Choroid plexus epithelial cell (primary cell): ENCODE data around the gene THAP11.

Experiments
- DNase-seq: peaks from one replicate; pipeline ENCODE4 v3.0.0-alpha.2; 2010; ENCODE audit warnings: low read depth
- H3K4me3 ChIP-seq: 2 replicates; pipeline ENCODE4 v1.5.1; 2011; ENCODE audit warnings: low read depth, mild to moderate bottlenecking, control low read depth, low read length, moderate library complexity
- TF ChIP-seq, protein P1 (sequence below): conservative IDR thresholded peaks from 2 replicates; pipeline ENCODE4 v1.5.1; 2011; ENCODE audit warnings: low read depth, mild to moderate bottlenecking, control low read depth, inconsistent platforms, low read length, moderate library complexity

Gene THAP11

DNA sequence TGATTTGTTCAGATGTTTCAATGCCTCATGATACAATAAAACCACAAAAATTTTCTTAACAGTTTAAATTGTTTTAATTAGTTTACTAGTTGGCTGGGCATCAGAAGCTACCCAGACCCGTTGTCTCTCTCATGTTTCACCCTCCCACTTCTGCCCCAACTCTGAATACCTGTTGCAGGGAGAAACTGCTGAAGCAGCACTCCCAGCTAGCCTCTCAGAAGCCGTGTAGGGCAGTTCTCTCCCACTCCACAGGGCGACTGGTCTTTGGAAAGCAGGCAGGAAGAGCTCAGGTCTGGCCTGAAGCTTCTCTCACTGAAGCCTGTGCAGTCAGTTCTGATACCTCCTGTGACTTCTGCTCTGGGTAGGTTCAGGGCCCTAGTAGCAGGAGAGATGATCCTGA, 29.1 kb downstream of the THAP11 start:
- TF ChIP-seq, protein P1, sequence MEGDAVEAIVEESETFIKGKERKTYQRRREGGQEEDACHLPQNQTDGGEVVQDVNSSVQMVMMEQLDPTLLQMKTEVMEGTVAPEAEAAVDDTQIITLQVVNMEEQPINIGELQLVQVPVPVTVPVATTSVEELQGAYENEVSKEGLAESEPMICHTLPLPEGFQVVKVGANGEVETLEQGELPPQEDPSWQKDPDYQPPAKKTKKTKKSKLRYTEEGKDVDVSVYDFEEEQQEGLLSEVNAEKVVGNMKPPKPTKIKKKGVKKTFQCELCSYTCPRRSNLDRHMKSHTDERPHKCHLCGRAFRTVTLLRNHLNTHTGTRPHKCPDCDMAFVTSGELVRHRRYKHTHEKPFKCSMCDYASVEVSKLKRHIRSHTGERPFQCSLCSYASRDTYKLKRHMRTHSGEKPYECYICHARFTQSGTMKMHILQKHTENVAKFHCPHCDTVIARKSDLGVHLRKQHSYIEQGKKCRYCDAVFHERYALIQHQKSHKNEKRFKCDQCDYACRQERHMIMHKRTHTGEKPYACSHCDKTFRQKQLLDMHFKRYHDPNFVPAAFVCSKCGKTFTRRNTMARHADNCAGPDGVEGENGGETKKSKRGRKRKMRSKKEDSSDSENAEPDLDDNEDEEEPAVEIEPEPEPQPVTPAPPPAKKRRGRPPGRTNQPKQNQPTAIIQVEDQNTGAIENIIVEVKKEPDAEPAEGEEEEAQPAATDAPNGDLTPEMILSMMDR, result no peak
- no peak for DNase-seq
- no peak overlapping the region for H3K4me3 ChIP-seq

- DNase-seq, result no peak
- H3K4me3 ChIP-seq, result no peak overlapping the region
- TF ChIP-seq, protein P1, result no peak
Measured at GRCh38 chr16:67872131-67872630, 30.1 kb downstream of the THAP11 start.

GRCh38 chr16:67872631-67873434, 30.7 kb downstream of the THAP11 start, which contains the start of gene EDC4:
Gene EDC4 (plus strand): TSS chr16:67873052. CDS start chr16:67873262, 210 bp downstream.
- peak; percentile 81 for DNase-seq
- peak within 1 kb of the TSS; percentile 84 for H3K4me3 ChIP-seq
- TF ChIP-seq, protein P1, result no peak

- TF ChIP-seq, protein P1, result no peak
- DNase-seq, result no peak
- H3K4me3 ChIP-seq, result peak overlapping the region; percentile 84
Measured at GRCh38 chr16:67873435-67874370, 31.6 kb downstream of the THAP11 start.

- no peak for DNase-seq
- H3K4me3 ChIP-seq, result peak overlapping the region; percentile 84
- TF ChIP-seq, protein P1, result no peak
Measured at GRCh38 chr16:67874372-67874771, 32.3 kb downstream of the THAP11 start.

DNA sequence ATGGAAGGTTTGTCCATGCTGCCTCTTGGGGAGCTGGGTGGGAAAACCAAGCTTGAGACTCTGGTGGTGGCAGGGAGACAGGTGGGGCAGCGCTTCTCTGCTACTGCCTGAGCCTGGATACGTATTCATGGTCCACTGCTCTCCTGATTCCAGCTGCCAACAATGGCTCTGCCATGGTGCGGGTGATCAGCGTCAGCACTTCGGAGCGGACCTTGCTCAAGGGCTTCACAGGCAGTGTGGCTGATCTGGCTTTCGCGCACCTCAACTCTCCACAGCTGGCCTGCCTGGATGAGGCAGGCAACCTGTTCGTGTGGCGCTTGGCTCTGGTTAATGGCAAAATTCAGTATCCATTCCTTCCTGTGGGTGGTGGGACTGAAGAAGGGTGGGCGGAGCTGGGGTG, 34.9 kb downstream of the THAP11 start:
- TF ChIP-seq, protein P1, result no peak
- no peak overlapping the region for H3K4me3 ChIP-seq
- no peak for DNase-seq
